ENCODE results near the gene C16orf46. TPM values are rescaled to one million over a fixed set of nuclear protein-coding genes. Genes with fewer than 3 reads are reported as not detected.

Gene C16orf46
- total and polyA plus RNA-seq, 5 donors from 2014 or later: 0.32 to 0.57 TPM; not detected in 3

GRCh38 chr16:81107511-81107910 lies 30.5 kb upstream of the C16orf46 start:
- H3K27ac Mint-ChIP-seq: no peak overlapping the region
- no peak for ATAC-seq (ENCODE audit: low read depth in 2 of 2)

DNA sequence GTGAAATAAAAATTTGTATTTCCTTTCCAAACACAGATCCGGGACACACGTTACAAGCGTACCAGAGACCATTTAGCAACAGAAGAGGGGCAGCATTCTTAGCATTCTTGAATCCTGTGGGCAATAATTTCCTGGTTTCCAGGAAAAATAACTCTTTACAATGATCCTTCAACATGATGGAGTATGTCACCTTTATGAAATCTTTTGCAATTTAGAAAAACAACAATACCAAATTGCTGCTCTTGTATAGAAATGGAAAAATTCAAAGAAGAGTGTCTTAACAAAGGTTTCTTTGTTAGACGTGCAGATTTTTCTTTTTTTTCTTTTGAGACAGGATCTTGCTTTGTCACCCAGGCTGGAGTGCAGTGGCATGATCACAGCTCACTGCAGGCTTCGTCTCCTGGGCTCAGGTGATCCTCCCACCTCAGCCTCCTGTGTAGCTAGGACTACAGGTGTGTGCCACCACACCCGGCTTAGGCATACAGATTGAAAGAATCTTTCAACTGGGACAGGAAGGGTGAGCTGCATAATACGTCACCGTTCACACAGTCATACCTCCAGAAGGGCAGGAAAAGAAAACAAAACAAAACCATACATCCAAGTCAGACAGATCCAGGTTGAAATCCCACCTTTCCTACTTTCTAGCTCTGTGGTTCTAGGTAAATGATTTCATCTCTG lies 29.9 kb upstream of the C16orf46 start:
- Mint-ChIP-seq H3K4me3 (no peak overlapping the region), H3K9me3 (peaks cover 0 to 2% (median 0%) of the 10 kb centered on the region in 7 donors), H3K4me1 (no peaks in the 10 kb centered on the region), H3K27ac (no peak overlapping the region), H3K27me3 (no peaks in the 10 kb centered on the region), H3K36me3 (no peaks in the 10 kb centered on the region)
- Histone ChIP-seq H3K4me1 (ENCODE audit: control insufficient read depth, insufficient read depth, low read length, poor library complexity, severe bottlenecking) (no peaks in the 10 kb centered on the region), H3K4me3 (ENCODE audit: low read depth, low read length) (no peak overlapping the region), H3K36me3 (ENCODE audit: control insufficient read depth, insufficient read depth, low read length) (no peaks in the 10 kb centered on the region), H3K9me3 (ENCODE audit: control insufficient read depth in 2 of 2, low read length in 2 of 2) (no peaks in the 10 kb centered on the region), H3K27ac (ENCODE audit: insufficient read depth, low read length, poor library complexity, severe bottlenecking) (no peak overlapping the region), H3K27me3 (ENCODE audit: control insufficient read depth, insufficient read depth, low read length) (no peaks in the 10 kb centered on the region)
- DNase-seq (no peak), ATAC-seq (ENCODE audit: low read depth in 2 of 2) (no peak)

More at GRCh38 chr16:81107511-81107910, 30.5 kb upstream of the C16orf46 start:
- Mint-ChIP-seq H3K27me3 (no peaks in the 10 kb centered on the region), H3K4me3 (no peak overlapping the region), H3K4me1 (no peaks in the 10 kb centered on the region), H3K36me3 (no peaks in the 10 kb centered on the region), H3K9me3 (peaks cover 0 to 2% (median 0%) of the 10 kb centered on the region in 7 donors)
- H3K4me3 ChIP-seq (ENCODE audit: low read depth, low read length): no peak overlapping the region
- no peaks in the 10 kb centered on the region for H3K9me3 ChIP-seq (ENCODE audit: control insufficient read depth in 2 of 2, low read length in 2 of 2)
- DNase-seq: no peak
- H3K36me3 ChIP-seq (ENCODE audit: control insufficient read depth, insufficient read depth, low read length): no peaks in the 10 kb centered on the region
- no peaks in the 10 kb centered on the region for H3K4me1 ChIP-seq (ENCODE audit: control insufficient read depth, insufficient read depth, low read length, poor library complexity, severe bottlenecking)
- no peak overlapping the region for H3K27ac ChIP-seq (ENCODE audit: insufficient read depth, low read length, poor library complexity, severe bottlenecking)
- H3K27me3 ChIP-seq (ENCODE audit: control insufficient read depth, insufficient read depth, low read length): no peaks in the 10 kb centered on the region

DNA sequence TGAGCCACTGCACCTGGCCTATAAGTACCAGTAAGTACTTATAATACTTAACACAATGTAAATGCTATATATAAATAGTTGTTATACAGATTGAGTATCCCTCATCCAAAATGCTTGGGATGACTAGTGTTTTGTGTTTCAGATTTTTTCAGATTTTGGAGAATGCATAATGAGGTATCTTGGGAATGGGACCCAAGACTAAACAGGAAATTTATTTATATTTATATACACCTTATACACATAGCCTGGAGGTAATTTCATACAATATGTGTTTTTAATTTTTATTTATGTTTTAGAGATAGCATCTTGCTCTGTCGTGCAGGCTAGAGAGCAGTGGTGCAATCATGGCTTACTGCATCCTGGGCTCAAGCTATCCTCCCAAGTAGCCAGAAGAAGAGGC lies 28.9 kb upstream of the C16orf46 start:
- no peak overlapping the region for H3K4me3 Mint-ChIP-seq
- no peaks in the 10 kb centered on the region for H3K4me1 Mint-ChIP-seq
- Histone ChIP-seq H3K4me3 (ENCODE audit: low read depth, low read length) (no peak overlapping the region), H3K9me3 (ENCODE audit: control insufficient read depth in 2 of 2, low read length in 2 of 2) (no peaks in the 10 kb centered on the region), H3K27ac (ENCODE audit: insufficient read depth, low read length, poor library complexity, severe bottlenecking) (no peak overlapping the region), H3K4me1 (ENCODE audit: control insufficient read depth, insufficient read depth, low read length, poor library complexity, severe bottlenecking) (no peaks in the 10 kb centered on the region), H3K27me3 (ENCODE audit: control insufficient read depth, insufficient read depth, low read length) (no peaks in the 10 kb centered on the region), H3K36me3 (ENCODE audit: control insufficient read depth, insufficient read depth, low read length) (no peaks in the 10 kb centered on the region)
- DNase-seq: no peak
- H3K27me3 Mint-ChIP-seq: no peaks in the 10 kb centered on the region
- peaks cover 0 to 2% (median 0%) of the 10 kb centered on the region in 7 donors for H3K9me3 Mint-ChIP-seq
- no peak for ATAC-seq (ENCODE audit: low read depth in 2 of 2)
- no peaks in the 10 kb centered on the region for H3K36me3 Mint-ChIP-seq
- H3K27ac Mint-ChIP-seq: no peak overlapping the region

DNA sequence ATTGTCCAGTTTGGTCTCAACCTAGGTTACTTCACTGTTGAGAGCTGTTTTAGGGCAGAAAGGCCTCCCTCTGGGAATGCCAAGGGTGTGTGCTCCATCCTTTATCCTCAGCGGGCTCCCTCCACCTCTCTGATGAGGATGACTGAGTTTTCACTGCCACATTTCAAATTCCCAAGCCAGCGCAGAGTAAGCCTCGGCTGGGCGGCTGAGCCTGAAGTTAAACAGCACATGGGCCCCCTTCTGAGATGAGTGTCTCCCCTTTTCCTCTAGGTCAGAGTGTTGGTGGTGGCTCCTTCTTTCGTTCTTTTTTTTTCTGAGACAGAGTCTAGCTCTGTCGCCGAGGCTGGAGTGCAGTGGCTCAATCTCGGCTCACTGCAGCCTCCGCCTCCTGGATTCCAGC lies 24.7 kb upstream of the C16orf46 start:
- H3K27me3 Mint-ChIP-seq: no peaks in the 10 kb centered on the region
- no peak for ATAC-seq (ENCODE audit: low read depth in 2 of 2)

DNA sequence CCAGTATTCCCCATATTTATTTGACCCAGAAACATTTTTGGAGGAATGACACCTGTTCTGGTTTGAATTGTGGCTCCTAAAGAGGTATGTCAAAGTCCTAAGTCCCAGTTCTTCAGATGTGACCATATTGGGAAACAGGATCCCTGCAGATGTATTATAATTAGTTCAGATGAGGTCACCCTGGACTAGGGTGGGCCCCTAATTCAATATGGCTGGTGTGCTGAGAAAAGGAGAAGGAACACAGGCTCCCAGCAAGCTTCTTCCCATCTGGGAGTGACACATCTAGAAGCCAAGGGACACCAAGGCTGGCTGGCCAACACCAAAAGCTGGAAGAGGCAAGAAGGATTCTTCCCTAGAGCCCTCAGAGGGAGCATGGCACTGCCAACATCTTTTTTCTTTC lies 22.9 kb upstream of the C16orf46 start:
- H3K4me1 ChIP-seq (ENCODE audit: control insufficient read depth, insufficient read depth, low read length, poor library complexity, severe bottlenecking): peaks cover 11% of the 10 kb centered on the region
- H3K27me3 ChIP-seq (ENCODE audit: control insufficient read depth, insufficient read depth, low read length): no peaks in the 10 kb centered on the region
- no peaks in the 10 kb centered on the region for H3K27me3 Mint-ChIP-seq
- no peak overlapping the region for H3K27ac Mint-ChIP-seq
- H3K9me3 ChIP-seq (ENCODE audit: control insufficient read depth in 2 of 2, low read length in 2 of 2): no peaks in the 10 kb centered on the region
- no peaks in the 10 kb centered on the region for H3K9me3 Mint-ChIP-seq
- DNase-seq (no peak), ATAC-seq (ENCODE audit: low read depth in 2 of 2) (no peak)
- peak overlapping the region in 1 of 4 donors; percentile 21 for H3K4me3 Mint-ChIP-seq
- H3K4me1 Mint-ChIP-seq: peaks cover 2 to 9% (median 6%) of the 10 kb centered on the region in 4 donors
- H3K36me3 Mint-ChIP-seq: no peaks in the 10 kb centered on the region
- H3K4me3 ChIP-seq (ENCODE audit: low read depth, low read length): no peak overlapping the region
- no peak overlapping the region for H3K27ac ChIP-seq (ENCODE audit: insufficient read depth, low read length, poor library complexity, severe bottlenecking)
- H3K36me3 ChIP-seq (ENCODE audit: control insufficient read depth, insufficient read depth, low read length): no peaks in the 10 kb centered on the region

More for the DNA sequence above, 24.7 kb upstream of the C16orf46 start:
- peaks cover 2% of the 10 kb centered on the region for H3K4me1 ChIP-seq (ENCODE audit: control insufficient read depth, insufficient read depth, low read length, poor library complexity, severe bottlenecking)
- Mint-ChIP-seq H3K27ac (peak overlapping the region in 1 of 3 donors; percentile 40), H3K9me3 (no peaks in the 10 kb centered on the region), H3K4me1 (peaks cover 0 to 1% (median 1%) of the 10 kb centered on the region in 4 donors), H3K36me3 (no peaks in the 10 kb centered on the region), H3K4me3 (no peak overlapping the region)
- no peak overlapping the region for H3K4me3 ChIP-seq (ENCODE audit: low read depth, low read length)
- H3K36me3 ChIP-seq (ENCODE audit: control insufficient read depth, insufficient read depth, low read length): no peaks in the 10 kb centered on the region
- no peaks in the 10 kb centered on the region for H3K9me3 ChIP-seq (ENCODE audit: control insufficient read depth in 2 of 2, low read length in 2 of 2)
- no peaks in the 10 kb centered on the region for H3K27me3 ChIP-seq (ENCODE audit: control insufficient read depth, insufficient read depth, low read length)
- no peak for DNase-seq
- H3K27ac ChIP-seq (ENCODE audit: insufficient read depth, low read length, poor library complexity, severe bottlenecking): no peak overlapping the region

DNA sequence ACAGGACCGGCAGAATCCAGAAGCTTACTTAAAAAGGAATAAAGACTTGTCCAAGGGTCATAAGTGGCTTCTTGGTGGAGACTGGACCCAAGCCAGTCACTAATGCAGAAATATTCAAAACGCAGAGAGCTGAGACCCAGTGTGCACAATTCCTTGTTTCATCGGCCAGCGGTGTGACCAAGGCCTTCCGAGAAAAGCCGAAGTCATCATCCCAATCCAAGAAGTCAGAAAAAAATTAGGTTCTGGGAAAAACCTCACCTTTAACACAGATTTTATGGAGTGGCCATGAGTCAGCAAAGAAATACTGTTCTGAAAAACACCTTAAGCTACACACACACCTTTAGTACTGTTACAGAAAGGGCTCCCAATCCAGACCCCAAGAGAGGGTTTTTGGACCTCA lies 20.2 kb upstream of the C16orf46 start:
- Mint-ChIP-seq H3K36me3 (no peaks in the 10 kb centered on the region), H3K9me3 (no peaks in the 10 kb centered on the region), H3K27ac (no peak overlapping the region), H3K4me3 (peak overlapping the region in 1 of 4 donors; percentile 84), H3K27me3 (no peaks in the 10 kb centered on the region), H3K4me1 (peaks cover 2 to 16% (median 6%) of the 10 kb centered on the region in 4 donors)
- H3K4me3 ChIP-seq (ENCODE audit: low read depth, low read length): no peak overlapping the region
- no peak for DNase-seq
- no peak overlapping the region for H3K27ac ChIP-seq (ENCODE audit: insufficient read depth, low read length, poor library complexity, severe bottlenecking)
- no peak for ATAC-seq (ENCODE audit: low read depth in 2 of 2)
- H3K36me3 ChIP-seq (ENCODE audit: control insufficient read depth, insufficient read depth, low read length): no peaks in the 10 kb centered on the region
- H3K9me3 ChIP-seq (ENCODE audit: control insufficient read depth in 2 of 2, low read length in 2 of 2): no peaks in the 10 kb centered on the region
- no peaks in the 10 kb centered on the region for H3K27me3 ChIP-seq (ENCODE audit: control insufficient read depth, insufficient read depth, low read length)
- H3K4me1 ChIP-seq (ENCODE audit: control insufficient read depth, insufficient read depth, low read length, poor library complexity, severe bottlenecking): peaks cover 11% of the 10 kb centered on the region

- H3K4me1 ChIP-seq (ENCODE audit: control insufficient read depth, insufficient read depth, low read length, poor library complexity, severe bottlenecking): peaks cover 11% of the 10 kb centered on the region
- H3K4me1 Mint-ChIP-seq: peaks cover 5 to 20% (median 6%) of the 10 kb centered on the region in 4 donors
- H3K36me3 Mint-ChIP-seq: no peaks in the 10 kb centered on the region
- peak overlapping the region; percentile 70 for H3K4me3 ChIP-seq (ENCODE audit: low read depth, low read length)
- no peaks in the 10 kb centered on the region for H3K9me3 ChIP-seq (ENCODE audit: control insufficient read depth in 2 of 2, low read length in 2 of 2)
- H3K27ac Mint-ChIP-seq: peak overlapping the region in 2 of 3 donors; percentile 27 to 61
- no peak for ATAC-seq (ENCODE audit: low read depth in 2 of 2)
- no peaks in the 10 kb centered on the region for H3K27me3 ChIP-seq (ENCODE audit: control insufficient read depth, insufficient read depth, low read length)
- DNase-seq: no peak
- H3K4me3 Mint-ChIP-seq: peak overlapping the region; percentile 77 to 96 (median 90)
- peak overlapping the region; percentile 56 for H3K27ac ChIP-seq (ENCODE audit: insufficient read depth, low read length, poor library complexity, severe bottlenecking)
- H3K9me3 Mint-ChIP-seq: no peaks in the 10 kb centered on the region
- H3K36me3 ChIP-seq (ENCODE audit: control insufficient read depth, insufficient read depth, low read length): no peaks in the 10 kb centered on the region
- no peaks in the 10 kb centered on the region for H3K27me3 Mint-ChIP-seq
Measured at GRCh38 chr16:81096715-81097208, 19.7 kb upstream of the C16orf46 start.

Data from CD4-positive, CD25-positive, alpha-beta regulatory T cell (primary cell).